Measurements from ENCODE around the gene CCR1. TPM values are rescaled to one million over a fixed set of nuclear protein-coding genes. Genes with fewer than 3 reads are reported as not detected.

The CCR1 gene
- polyA plus RNA-seq, 1 of the 3 experiments (the other 2 are of a cell fraction): not detected

DNA sequence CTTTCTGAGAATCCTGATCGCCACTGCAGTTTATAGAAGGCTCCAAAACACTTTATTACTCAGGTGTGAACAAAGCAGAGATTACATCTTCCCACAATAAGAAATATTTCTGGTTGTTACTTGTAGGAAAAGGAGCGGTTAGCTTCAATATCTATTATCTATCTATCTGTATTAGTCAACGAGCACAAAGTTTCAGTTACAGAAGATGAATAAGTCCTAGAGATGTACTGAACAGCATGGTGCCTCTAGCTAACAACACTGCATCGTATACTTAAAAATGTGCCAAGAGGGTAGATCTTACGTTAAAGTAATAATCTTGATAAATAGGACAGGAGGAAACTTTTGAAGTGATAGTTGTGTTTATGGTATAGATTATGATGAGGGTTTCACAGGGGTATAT, 23.2 kb upstream of the CCR1 start (continued):
- TF ChIP-seq, protein P1, sequence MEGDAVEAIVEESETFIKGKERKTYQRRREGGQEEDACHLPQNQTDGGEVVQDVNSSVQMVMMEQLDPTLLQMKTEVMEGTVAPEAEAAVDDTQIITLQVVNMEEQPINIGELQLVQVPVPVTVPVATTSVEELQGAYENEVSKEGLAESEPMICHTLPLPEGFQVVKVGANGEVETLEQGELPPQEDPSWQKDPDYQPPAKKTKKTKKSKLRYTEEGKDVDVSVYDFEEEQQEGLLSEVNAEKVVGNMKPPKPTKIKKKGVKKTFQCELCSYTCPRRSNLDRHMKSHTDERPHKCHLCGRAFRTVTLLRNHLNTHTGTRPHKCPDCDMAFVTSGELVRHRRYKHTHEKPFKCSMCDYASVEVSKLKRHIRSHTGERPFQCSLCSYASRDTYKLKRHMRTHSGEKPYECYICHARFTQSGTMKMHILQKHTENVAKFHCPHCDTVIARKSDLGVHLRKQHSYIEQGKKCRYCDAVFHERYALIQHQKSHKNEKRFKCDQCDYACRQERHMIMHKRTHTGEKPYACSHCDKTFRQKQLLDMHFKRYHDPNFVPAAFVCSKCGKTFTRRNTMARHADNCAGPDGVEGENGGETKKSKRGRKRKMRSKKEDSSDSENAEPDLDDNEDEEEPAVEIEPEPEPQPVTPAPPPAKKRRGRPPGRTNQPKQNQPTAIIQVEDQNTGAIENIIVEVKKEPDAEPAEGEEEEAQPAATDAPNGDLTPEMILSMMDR (IDR thresholded peaks at IDR 0.05): no peak
- no peak for TF ChIP-seq GABPA (IDR thresholded peaks at IDR 0.05; ENCODE audit: low read depth)
- no peak for TF ChIP-seq TCF12 (IDR thresholded peaks at IDR 0.05)
- no peak for TF ChIP-seq ELF1 (IDR thresholded peaks at IDR 0.05)

DNA sequence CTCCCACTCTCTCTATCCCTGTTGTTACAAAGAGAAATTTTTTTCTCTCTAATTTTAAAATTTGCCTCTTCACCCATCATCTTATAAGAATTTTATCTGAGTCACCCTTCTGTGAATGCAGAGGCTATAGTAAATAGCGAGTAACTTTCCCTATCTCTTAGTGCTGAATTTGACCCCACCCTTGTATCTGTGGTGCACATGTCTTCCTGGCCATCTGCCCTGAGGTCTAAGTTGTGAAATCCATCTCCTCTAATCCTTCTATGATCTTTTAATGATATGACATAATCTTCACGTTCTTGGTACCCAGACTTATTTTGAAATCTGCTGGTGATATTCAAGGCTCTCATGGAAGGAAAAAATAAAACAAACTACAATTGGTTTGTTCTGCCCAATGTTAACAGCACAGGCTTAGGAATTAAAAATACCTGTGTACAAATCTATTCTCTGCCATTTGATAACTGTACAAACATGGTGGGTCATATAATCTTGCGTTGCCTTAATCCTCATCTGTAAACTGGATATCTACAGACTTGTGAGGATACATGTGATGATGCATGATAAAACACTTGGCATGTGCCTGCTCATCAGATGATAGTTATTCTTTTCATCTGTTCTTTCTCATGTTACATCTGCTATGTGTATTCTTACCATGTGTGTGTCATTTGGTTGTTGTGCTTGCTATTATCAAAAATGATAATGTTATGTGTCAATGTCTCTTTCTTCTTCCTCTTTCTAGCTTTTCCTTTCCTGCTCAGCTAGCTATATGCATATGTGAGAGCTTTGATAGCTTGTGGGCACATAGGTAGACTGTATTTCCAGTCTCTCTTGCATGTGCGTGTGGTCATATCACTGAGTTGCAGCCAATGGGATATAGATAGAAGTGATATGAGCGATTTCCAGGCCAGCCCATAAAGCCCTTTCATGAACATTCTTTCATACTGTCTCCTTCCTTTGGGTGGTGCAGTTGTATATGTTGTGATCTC, 20.4 kb upstream of the CCR1 start:
- Histone ChIP-seq H3K79me2 (ENCODE audit: insufficient read depth) (no peaks in the 10 kb centered on the region), H3K9me2 (no peaks in the 10 kb centered on the region), H3K27ac (ENCODE audit: low read depth in 2 of 2, low read length in 1 of 2) (no peak overlapping the region), H4K20me1 (ENCODE audit: insufficient read depth) (no peaks in the 10 kb centered on the region), H3K9me3 (no peaks in the 10 kb centered on the region), H3K27me3 (ENCODE audit: insufficient read depth) (peaks cover 20% of the 10 kb centered on the region), H3K4me3 (ENCODE audit: low read depth in 2 of 2, low read length in 1 of 2) (no peak overlapping the region), H3K9ac (no peak overlapping the region), H3K4me1 (ENCODE audit: control insufficient read depth in 1 of 2, insufficient read depth in 2 of 2, low read depth in 1 of 2, low read length in 1 of 2) (no peaks in the 10 kb centered on the region), H2AFZ (ENCODE audit: low read depth) (no peak overlapping the region), H3K36me3 (replicated peaks in 1 of 2; ENCODE audit: control insufficient read depth in 1 of 2, insufficient read depth in 2 of 2, low read length in 1 of 2) (no peaks in the 10 kb centered on the region), H3K4me2 (no peak overlapping the region), H3F3A (replicated peaks; ENCODE audit: insufficient read depth) (no peaks in the 10 kb centered on the region)
- TF ChIP-seq, protein P2, sequence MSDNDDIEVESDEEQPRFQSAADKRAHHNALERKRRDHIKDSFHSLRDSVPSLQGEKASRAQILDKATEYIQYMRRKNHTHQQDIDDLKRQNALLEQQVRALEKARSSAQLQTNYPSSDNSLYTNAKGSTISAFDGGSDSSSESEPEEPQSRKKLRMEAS (IDR thresholded peaks at IDR 0.05; ENCODE audit: low read depth): no peak
- TF ChIP-seq, protein P3, sequence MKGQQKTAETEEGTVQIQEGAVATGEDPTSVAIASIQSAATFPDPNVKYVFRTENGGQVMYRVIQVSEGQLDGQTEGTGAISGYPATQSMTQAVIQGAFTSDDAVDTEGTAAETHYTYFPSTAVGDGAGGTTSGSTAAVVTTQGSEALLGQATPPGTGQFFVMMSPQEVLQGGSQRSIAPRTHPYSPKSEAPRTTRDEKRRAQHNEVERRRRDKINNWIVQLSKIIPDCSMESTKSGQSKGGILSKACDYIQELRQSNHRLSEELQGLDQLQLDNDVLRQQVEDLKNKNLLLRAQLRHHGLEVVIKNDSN (IDR thresholded peaks at IDR 0.05; ENCODE audit: borderline replicate concordance, low read depth): no peak
- TF ChIP-seq TAF1 (IDR thresholded peaks at IDR 0.05; ENCODE audit: borderline replicate concordance, low read depth, low read length) (no peak), RCOR1 (IDR thresholded peaks at IDR 0.05; ENCODE audit: low read length) (no peak), GABPA (IDR thresholded peaks at IDR 0.05; ENCODE audit: low read depth) (no peak)
- WGBS (ENCODE audit: low lambda C conversion rate): 2% methylated on average over 5 of the region's 5 CpGs
- no peak for DNase-seq
- POLR2A ChIA-PET: no interaction called here
- CTCF ChIA-PET: interaction anchor here (0.6 kb wide), 2 partner anchors 103 to 374 kb away, joined by 3 to 4 read pairs; no protein-coding TSS in a partner anchor

DNA sequence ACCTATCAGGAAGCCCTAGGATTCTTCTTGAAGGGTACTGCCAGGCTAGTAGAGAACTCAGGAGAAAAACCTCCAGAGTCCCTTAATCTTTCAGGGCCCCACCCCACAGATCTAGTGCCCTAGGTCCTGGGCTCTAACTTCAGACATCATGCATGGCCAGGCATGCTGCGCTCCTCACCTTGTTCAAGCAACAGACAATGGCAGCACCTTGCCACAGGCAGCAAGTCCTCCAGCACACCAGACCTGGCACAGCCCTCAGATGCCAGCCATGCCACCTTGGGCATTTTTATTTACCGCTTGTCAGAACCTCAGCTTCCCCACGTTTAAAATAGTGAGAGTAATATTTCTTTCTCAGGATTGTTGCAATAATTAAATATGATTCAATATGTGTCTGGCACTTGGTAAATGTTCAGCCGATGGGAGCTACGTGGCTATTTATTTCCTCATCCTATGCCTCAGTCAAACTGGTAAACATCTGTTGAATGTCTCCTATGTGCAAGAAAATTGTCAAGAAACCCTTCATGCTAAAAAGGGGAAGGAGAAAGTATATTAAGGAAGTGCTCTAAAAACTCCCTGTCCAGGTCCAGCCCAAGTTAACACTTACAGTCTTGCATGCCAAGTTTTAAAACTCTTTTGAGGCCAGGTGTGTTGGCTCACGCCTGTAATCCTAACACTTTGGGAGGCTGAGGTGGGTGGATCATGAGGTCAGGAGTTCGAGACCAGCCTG, 14.5 kb upstream of the CCR1 start:
- ChIA-PET POLR2A (no interaction called here), CTCF (no interaction called here)
- no peak for DNase-seq
- TF ChIP-seq, protein P4, sequence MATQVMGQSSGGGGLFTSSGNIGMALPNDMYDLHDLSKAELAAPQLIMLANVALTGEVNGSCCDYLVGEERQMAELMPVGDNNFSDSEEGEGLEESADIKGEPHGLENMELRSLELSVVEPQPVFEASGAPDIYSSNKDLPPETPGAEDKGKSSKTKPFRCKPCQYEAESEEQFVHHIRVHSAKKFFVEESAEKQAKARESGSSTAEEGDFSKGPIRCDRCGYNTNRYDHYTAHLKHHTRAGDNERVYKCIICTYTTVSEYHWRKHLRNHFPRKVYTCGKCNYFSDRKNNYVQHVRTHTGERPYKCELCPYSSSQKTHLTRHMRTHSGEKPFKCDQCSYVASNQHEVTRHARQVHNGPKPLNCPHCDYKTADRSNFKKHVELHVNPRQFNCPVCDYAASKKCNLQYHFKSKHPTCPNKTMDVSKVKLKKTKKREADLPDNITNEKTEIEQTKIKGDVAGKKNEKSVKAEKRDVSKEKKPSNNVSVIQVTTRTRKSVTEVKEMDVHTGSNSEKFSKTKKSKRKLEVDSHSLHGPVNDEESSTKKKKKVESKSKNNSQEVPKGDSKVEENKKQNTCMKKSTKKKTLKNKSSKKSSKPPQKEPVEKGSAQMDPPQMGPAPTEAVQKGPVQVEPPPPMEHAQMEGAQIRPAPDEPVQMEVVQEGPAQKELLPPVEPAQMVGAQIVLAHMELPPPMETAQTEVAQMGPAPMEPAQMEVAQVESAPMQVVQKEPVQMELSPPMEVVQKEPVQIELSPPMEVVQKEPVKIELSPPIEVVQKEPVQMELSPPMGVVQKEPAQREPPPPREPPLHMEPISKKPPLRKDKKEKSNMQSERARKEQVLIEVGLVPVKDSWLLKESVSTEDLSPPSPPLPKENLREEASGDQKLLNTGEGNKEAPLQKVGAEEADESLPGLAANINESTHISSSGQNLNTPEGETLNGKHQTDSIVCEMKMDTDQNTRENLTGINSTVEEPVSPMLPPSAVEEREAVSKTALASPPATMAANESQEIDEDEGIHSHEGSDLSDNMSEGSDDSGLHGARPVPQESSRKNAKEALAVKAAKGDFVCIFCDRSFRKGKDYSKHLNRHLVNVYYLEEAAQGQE (IDR thresholded peaks at IDR 0.05; ENCODE audit: low read depth, low read length): no peak
- TF ChIP-seq, protein P5, sequence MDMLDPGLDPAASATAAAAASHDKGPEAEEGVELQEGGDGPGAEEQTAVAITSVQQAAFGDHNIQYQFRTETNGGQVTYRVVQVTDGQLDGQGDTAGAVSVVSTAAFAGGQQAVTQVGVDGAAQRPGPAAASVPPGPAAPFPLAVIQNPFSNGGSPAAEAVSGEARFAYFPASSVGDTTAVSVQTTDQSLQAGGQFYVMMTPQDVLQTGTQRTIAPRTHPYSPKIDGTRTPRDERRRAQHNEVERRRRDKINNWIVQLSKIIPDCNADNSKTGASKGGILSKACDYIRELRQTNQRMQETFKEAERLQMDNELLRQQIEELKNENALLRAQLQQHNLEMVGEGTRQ (IDR thresholded peaks at IDR 0.05; ENCODE audit: borderline replicate concordance, low read depth, low read length): no peak
- TF ChIP-seq, protein P2 (IDR thresholded peaks at IDR 0.05; ENCODE audit: low read depth): no peak
- TF ChIP-seq MEF2A (IDR thresholded peaks at IDR 0.05; ENCODE audit: borderline replicate concordance, low read depth) (no peak), RFX5 (IDR thresholded peaks at IDR 0.05; ENCODE audit: low read length) (no peak), RCOR1 (IDR thresholded peaks at IDR 0.05; ENCODE audit: low read length) (no peak), CHD2 (IDR thresholded peaks at IDR 0.05; ENCODE audit: low read length, partially characterized antibody) (no peak), ELF1 (IDR thresholded peaks at IDR 0.05) (no peak), NRF1 (IDR thresholded peaks at IDR 0.05; ENCODE audit: low read depth, low read length) (no peak)

More for the DNA sequence above, 14.5 kb upstream of the CCR1 start:
- no peak overlapping the region for H3K9ac ChIP-seq
- H3K9me3 ChIP-seq: no peaks in the 10 kb centered on the region
- no peak overlapping the region for H3K4me2 ChIP-seq
- WGBS (ENCODE audit: low lambda C conversion rate): 2% methylated on average over 6 of the region's 7 CpGs
- no peak overlapping the region for H3K27ac ChIP-seq (ENCODE audit: low read depth in 2 of 2, low read length in 1 of 2)
- H3K4me3 ChIP-seq (ENCODE audit: low read depth in 2 of 2, low read length in 1 of 2): no peak overlapping the region
- H3K4me1 ChIP-seq (ENCODE audit: control insufficient read depth in 1 of 2, insufficient read depth in 2 of 2, low read depth in 1 of 2, low read length in 1 of 2): no peaks in the 10 kb centered on the region
- H4K20me1 ChIP-seq (ENCODE audit: insufficient read depth): no peaks in the 10 kb centered on the region
- H3K27me3 ChIP-seq (ENCODE audit: insufficient read depth): no peaks in the 10 kb centered on the region; the same call in 1 of the 2 replicates
- H3F3A ChIP-seq (replicated peaks; ENCODE audit: insufficient read depth): no peaks in the 10 kb centered on the region
- no peaks in the 10 kb centered on the region for H3K9me2 ChIP-seq
- no peaks in the 10 kb centered on the region for H3K36me3 ChIP-seq (replicated peaks in 1 of 2; ENCODE audit: control insufficient read depth in 1 of 2, insufficient read depth in 2 of 2, low read length in 1 of 2)
- no peaks in the 10 kb centered on the region for H3K79me2 ChIP-seq (ENCODE audit: insufficient read depth)
- H2AFZ ChIP-seq (ENCODE audit: low read depth): no peak overlapping the region

All from SK-N-SH (cell line).